Stimulated activated CD8-positive, alpha-beta memory T cell treated with anti-CD3 and anti-CD28 coated beads, Interleukin-4, amount 100 ng/mL, for 1 hour (primary cell): Measurements from ENCODE around the gene ZFR2.
"Not testable (repeated sequence)": the region's sequence is repeated elsewhere in the genome, so short reads cannot be mapped to it uniquely, and the experiment has no call there.

ENCODE experiments used
- DNase-seq, 2 donors: peaks; one replicate each; pipeline ENCODE4 v3.0.0-alpha.2; 2020; ENCODE audit warnings: low read depth in 2 of 2, low spot score in 1 of 2

ZFR2 gene

GRCh38 chr19:3816566-3817218 is 52.1 kb downstream of the ZFR2 start:
- no peak for DNase-seq

GRCh38 chr19:3816148-3816547 is 52.7 kb downstream of the ZFR2 start:
- not testable (repeated sequence) for DNase-seq

GRCh38 chr19:3814648-3815047 is 54.2 kb downstream of the ZFR2 start:
- DNase-seq = no peak

- DNase-seq = no peak
Measured at GRCh38 chr19:3813473-3814392, 55.1 kb downstream of the ZFR2 start.

- DNase-seq = no peak
Measured at GRCh38 chr19:3810708-3811355, 58.0 kb downstream of the ZFR2 start.

- no peak for DNase-seq
Measured at GRCh38 chr19:3809881-3810707, 58.7 kb downstream of the ZFR2 start.

GRCh38 chr19:3808420-3809143 is 60.3 kb downstream of the ZFR2 start:
- no peak for DNase-seq

- no peak for DNase-seq
Measured at GRCh38 chr19:3807574-3808354, 61.1 kb downstream of the ZFR2 start.

GRCh38 chr19:3807131-3807480 is 61.7 kb downstream of the ZFR2 start:
- DNase-seq = no peak

GRCh38 chr19:3805859-3806258 is 63.0 kb downstream of the ZFR2 start:
- DNase-seq = no peak

- no peak for DNase-seq
Measured at GRCh38 chr19:3804429-3804828, 64.4 kb downstream of the ZFR2 start.

GRCh38 chr19:3803986-3804385 is 64.9 kb downstream of the ZFR2 start:
- DNase-seq = no peak

- DNase-seq = no peak
Measured at GRCh38 chr19:3803114-3803888, 65.5 kb downstream of the ZFR2 start.

GRCh38 chr19:3801412-3802096 is 67.3 kb downstream of the ZFR2 start:
- DNase-seq = no peak

GRCh38 chr19:3800996-3801395 is 67.8 kb downstream of the ZFR2 start:
- no peak for DNase-seq

- no peak for DNase-seq
Measured at GRCh38 chr19:3798137-3798536, 70.7 kb downstream of the ZFR2 start.

- DNase-seq = no peak
Measured at GRCh38 chr19:3796358-3796757, 72.5 kb downstream of the ZFR2 start.

- DNase-seq = no peak
Measured at GRCh38 chr19:3793799-3794198, 75.0 kb downstream of the ZFR2 start.
